ENCODE data around the gene SCARF1. TPM values are rescaled to one million over a fixed set of nuclear protein-coding genes. Genes with fewer than 3 reads are reported as not detected.

SCARF1 gene
- total RNA-seq, 1 experiment from 2014 or later = 0.14 TPM

DNA sequence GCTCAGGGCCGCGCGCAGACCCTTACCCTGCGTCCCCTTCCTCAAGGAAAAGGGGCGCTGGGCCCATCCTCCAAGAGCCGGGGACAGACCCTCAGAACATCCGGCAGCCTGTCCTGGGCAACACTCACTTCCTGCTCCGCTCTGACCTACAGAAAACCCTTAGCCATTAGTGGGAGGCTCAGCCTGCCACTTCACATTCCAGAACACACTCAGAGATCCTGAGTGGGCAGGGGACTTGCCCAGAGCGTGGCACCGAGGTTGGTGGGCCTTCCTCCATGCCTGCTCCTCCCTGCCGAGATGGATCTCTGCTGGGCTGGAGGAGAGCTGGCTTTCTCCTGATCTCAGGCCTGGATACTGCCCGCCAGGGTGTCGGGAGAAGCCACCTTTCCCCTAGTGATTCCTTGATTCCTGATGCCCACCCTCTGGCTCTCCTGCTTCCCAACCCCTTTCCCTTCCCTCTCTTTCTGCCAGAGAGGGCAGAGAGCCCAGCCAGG lies 1.5 kb downstream of the SCARF1 start:
- BruUV-seq (replicated peaks) = no TSS peak
- DNase-seq = no peak
- intact Hi-C loops (cut with micrococcal nuclease; ENCODE audit: unreplicated experiment) = no loop called here

GRCh38 chr17:1643293-1643998 lies 2.1 kb downstream of the SCARF1 start:
- Mint-ChIP-seq H3K4me3 (ENCODE audit: low read depth, unreplicated experiment) (peak overlapping the region; percentile 64), H3K27me3 (ENCODE audit: unreplicated experiment) (no peaks in the 10 kb centered on the region), H3K4me1 (ENCODE audit: low read depth, unreplicated experiment) (no peaks in the 10 kb centered on the region), H3K36me3 (ENCODE audit: insufficient read depth, unreplicated experiment) (peaks cover 6% of the 10 kb centered on the region), H3K27ac (ENCODE audit: unreplicated experiment) (no peak overlapping the region), H3K9me3 (ENCODE audit: low read depth, unreplicated experiment) (no peaks in the 10 kb centered on the region)
- no peak for TF ChIP-seq CTCF (IDR thresholded peaks at IDR 0.05; ENCODE audit: unreplicated experiment)
- intact Hi-C loops (cut with micrococcal nuclease; ENCODE audit: unreplicated experiment) = no loop called here
- CTCF ChIA-PET = no interaction called here
- DNase-seq = peak; percentile 69
- BruUV-seq (replicated peaks) = no TSS peak

More for the DNA sequence above, 1.5 kb downstream of the SCARF1 start:
- no peak overlapping the region for H3K27ac Mint-ChIP-seq (ENCODE audit: unreplicated experiment)
- H3K36me3 Mint-ChIP-seq (ENCODE audit: insufficient read depth, unreplicated experiment) = peaks cover 6% of the 10 kb centered on the region
- no peaks in the 10 kb centered on the region for H3K4me1 Mint-ChIP-seq (ENCODE audit: low read depth, unreplicated experiment)
- H3K27me3 Mint-ChIP-seq (ENCODE audit: unreplicated experiment) = no peaks in the 10 kb centered on the region
- no peaks in the 10 kb centered on the region for H3K9me3 Mint-ChIP-seq (ENCODE audit: low read depth, unreplicated experiment)
- CTCF ChIA-PET = no interaction called here
- TF ChIP-seq CTCF (IDR thresholded peaks at IDR 0.05; ENCODE audit: unreplicated experiment) = no peak
- peak overlapping the region; percentile 64 for H3K4me3 Mint-ChIP-seq (ENCODE audit: low read depth, unreplicated experiment)

GRCh38 chr17:1641065-1641403 lies 4.5 kb downstream of the SCARF1 start:
- H3K4me3 Mint-ChIP-seq (ENCODE audit: low read depth, unreplicated experiment) = no peak overlapping the region
- no peak for TF ChIP-seq CTCF (IDR thresholded peaks at IDR 0.05; ENCODE audit: unreplicated experiment)
- BruUV-seq (replicated peaks) = no TSS peak
- H3K4me1 Mint-ChIP-seq (ENCODE audit: low read depth, unreplicated experiment) = no peaks in the 10 kb centered on the region
- H3K27me3 Mint-ChIP-seq (ENCODE audit: unreplicated experiment) = no peaks in the 10 kb centered on the region
- intact Hi-C loops (cut with micrococcal nuclease; ENCODE audit: unreplicated experiment) = no loop called here
- H3K27ac Mint-ChIP-seq (ENCODE audit: unreplicated experiment) = no peak overlapping the region
- DNase-seq = no peak
- peaks cover 6% of the 10 kb centered on the region for H3K36me3 Mint-ChIP-seq (ENCODE audit: insufficient read depth, unreplicated experiment)
- no peaks in the 10 kb centered on the region for H3K9me3 Mint-ChIP-seq (ENCODE audit: low read depth, unreplicated experiment)
- CTCF ChIA-PET = no interaction called here

- no peak for DNase-seq
- TF ChIP-seq CTCF (IDR thresholded peaks at IDR 0.05; ENCODE audit: unreplicated experiment) = no peak
- no peaks in the 10 kb centered on the region for H3K27me3 Mint-ChIP-seq (ENCODE audit: unreplicated experiment)
- peaks cover 6% of the 10 kb centered on the region for H3K36me3 Mint-ChIP-seq (ENCODE audit: insufficient read depth, unreplicated experiment)
- H3K27ac Mint-ChIP-seq (ENCODE audit: unreplicated experiment) = no peak overlapping the region
- no peaks in the 10 kb centered on the region for H3K4me1 Mint-ChIP-seq (ENCODE audit: low read depth, unreplicated experiment)
- CTCF ChIA-PET = interaction anchor here (1.1 kb wide), 1 partner anchor 66 kb away, joined by 3 read pairs; no protein-coding TSS in a partner anchor
- intact Hi-C loops (cut with micrococcal nuclease; ENCODE audit: unreplicated experiment) = no loop called here
- no peak overlapping the region for H3K4me3 Mint-ChIP-seq (ENCODE audit: low read depth, unreplicated experiment)
- BruUV-seq (replicated peaks) = no TSS peak
- H3K9me3 Mint-ChIP-seq (ENCODE audit: low read depth, unreplicated experiment) = no peaks in the 10 kb centered on the region
Measured at GRCh38 chr17:1640329-1641064, 5.0 kb downstream of the SCARF1 start.

Measured in Calu3 (cell line).